PC-3 (cell line): ENCODE measurements around the gene COL27A1.

Experiments used
- EZH2 ChIP-seq: fragments of 300-600 bp; sonication (generic); IDR thresholded peaks from one replicate; pipeline ENCODE4 v1.6.1; 2017; ENCODE audit warnings: antibody characterized with exemption, mild to moderate bottlenecking, low read length; ENCODE audit not compliant: unreplicated experiment
- EZH2phosphoT487 ChIP-seq: fragments of 300-600 bp; sonication (generic); IDR thresholded peaks from 2 replicates; pipeline ENCODE4 v1.6.1; 2018; ENCODE audit warnings: mild to moderate bottlenecking, antibody characterized with exemption, low read length, borderline replicate concordance
- TF ChIP-seq, protein P1 (sequence below): fragments of 300-600 bp; sonication (generic); conservative IDR thresholded peaks from 2 replicates; pipeline ENCODE4 v1.5.1; 2017; ENCODE audit warnings: antibody characterized with exemption, low read depth, mild to moderate bottlenecking, low read length

DNA sequence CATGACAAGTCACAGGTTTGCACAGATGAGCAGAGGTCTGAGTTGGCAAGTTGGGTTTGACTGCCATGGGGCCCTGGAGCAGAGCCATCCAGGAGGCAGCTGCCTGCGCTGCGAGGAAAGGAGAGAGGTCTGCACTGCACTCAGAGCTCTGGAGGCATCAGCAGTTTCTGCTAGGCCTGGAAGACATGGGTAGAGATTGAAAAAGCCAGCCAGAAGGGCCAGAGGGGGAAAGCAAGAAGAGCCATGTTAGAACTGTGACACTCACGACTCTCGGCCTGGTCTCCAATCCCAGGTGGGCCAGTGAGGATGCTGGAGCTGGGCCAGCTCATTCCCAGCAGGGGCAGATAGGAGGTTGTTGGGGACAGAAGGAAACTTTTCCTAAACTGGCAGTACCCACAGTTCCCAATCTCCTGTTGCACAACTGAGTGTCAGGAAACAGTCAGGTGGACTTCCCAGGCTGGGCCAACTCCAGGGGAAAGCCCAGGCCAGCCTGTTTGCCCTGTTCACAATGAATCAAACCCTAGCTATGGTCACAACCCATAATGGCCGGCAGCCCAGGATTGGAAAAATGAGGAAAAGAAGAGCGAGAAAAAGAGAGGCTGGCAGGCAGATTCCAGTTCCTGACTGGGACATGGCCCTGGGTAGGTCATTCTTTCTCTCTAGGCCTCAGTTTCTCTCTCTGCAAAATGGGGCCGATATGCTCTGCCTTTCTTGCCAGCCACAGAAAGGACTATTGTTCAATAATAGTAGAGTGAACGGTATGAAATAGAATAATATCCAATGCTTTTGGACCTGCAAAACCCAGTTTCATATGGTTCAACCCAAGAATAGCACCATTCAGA lies 159.8 kb downstream of the COL27A1 start:
- TF ChIP-seq EZH2phosphoT487 (no peak), EZH2 (no peak)
- TF ChIP-seq, protein P1, sequence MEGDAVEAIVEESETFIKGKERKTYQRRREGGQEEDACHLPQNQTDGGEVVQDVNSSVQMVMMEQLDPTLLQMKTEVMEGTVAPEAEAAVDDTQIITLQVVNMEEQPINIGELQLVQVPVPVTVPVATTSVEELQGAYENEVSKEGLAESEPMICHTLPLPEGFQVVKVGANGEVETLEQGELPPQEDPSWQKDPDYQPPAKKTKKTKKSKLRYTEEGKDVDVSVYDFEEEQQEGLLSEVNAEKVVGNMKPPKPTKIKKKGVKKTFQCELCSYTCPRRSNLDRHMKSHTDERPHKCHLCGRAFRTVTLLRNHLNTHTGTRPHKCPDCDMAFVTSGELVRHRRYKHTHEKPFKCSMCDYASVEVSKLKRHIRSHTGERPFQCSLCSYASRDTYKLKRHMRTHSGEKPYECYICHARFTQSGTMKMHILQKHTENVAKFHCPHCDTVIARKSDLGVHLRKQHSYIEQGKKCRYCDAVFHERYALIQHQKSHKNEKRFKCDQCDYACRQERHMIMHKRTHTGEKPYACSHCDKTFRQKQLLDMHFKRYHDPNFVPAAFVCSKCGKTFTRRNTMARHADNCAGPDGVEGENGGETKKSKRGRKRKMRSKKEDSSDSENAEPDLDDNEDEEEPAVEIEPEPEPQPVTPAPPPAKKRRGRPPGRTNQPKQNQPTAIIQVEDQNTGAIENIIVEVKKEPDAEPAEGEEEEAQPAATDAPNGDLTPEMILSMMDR = no peak
